ENCODE measurements around the gene SHD.

GRCh38 chr19:4334929-4335570 lies 56.0 kb downstream of the SHD start:
- no peak for TF ChIP-seq POLR2A (IDR thresholded peaks at IDR 0.05; ENCODE audit: low read depth, low read length)
- TF ChIP-seq TAF1 (IDR thresholded peaks at IDR 0.05; ENCODE audit: borderline replicate concordance, low read depth, low read length) = no peak
